HepG2 (cell line): ENCODE data around the gene CTF1. TPM values are rescaled to one million over a fixed set of nuclear protein-coding genes. Genes with fewer than 3 reads are reported as not detected.

Experiments
- AKAP8 ChIP-seq: sonication (generic); formaldehyde crosslinking; IDR thresholded peaks from 2 replicates; pipeline ENCODE4 v1.5.1; 2020; ENCODE audit warnings: mild to moderate bottlenecking, missing genetic modification reagents
- DNMT1 ChIP-seq: sonication (generic); formaldehyde crosslinking; IDR thresholded peaks from 2 replicates; pipeline ENCODE4 v1.5.1; 2020; ENCODE audit warnings: mild to moderate bottlenecking, missing genetic modification reagents
- DNMT3B ChIP-seq: conservative IDR thresholded peaks from 2 replicates; pipeline ENCODE4 v1.6.1; 2016; ENCODE audit warnings: missing biosample characterization, control low read depth
- EHMT2 ChIP-seq: fragments of 200-600 bp; sonication (generic); IDR thresholded peaks from 2 replicates; pipeline ENCODE4 v1.7.0; 2017; ENCODE audit warnings: antibody characterized with exemption, low read depth, low read length, borderline replicate concordance
- GATAD1 ChIP-seq: IDR thresholded peaks from 2 replicates; pipeline ENCODE4 v1.6.1; 2016; ENCODE audit warnings: missing genetic modification reagents, missing compliant biosample characterization
- MAZ ChIP-seq, 2 experiments: sonication (generic) in 1 of 2; formaldehyde crosslinking in 1 of 2; IDR thresholded peaks; 2 replicates each; pipeline versions ENCODE4 v1.5.0 to v1.6.1; 2012 to 2020; ENCODE audit warnings: low read depth in 2 of 2, mild to moderate bottlenecking in 2 of 2, borderline replicate concordance in 1 of 2, improper control_type of control experiment in 1 of 2, low read length in 1 of 2, missing genetic modification reagents in 1 of 2, moderate library complexity in 1 of 2
- NFKB2 ChIP-seq: sonication (generic); formaldehyde crosslinking; IDR thresholded peaks from 2 replicates; pipeline ENCODE4 v1.4.0; 2020; ENCODE audit warnings: missing genetic modification reagents, borderline replicate concordance
- REL ChIP-seq: sonication (generic); formaldehyde crosslinking; conservative IDR thresholded peaks from 2 replicates; pipeline ENCODE4 v1.8.0; 2022; ENCODE audit warnings: mild to moderate bottlenecking, missing genetic modification reagents, moderate library complexity
- ZNF484 ChIP-seq: sonication (generic); formaldehyde crosslinking; IDR thresholded peaks from 2 replicates; pipeline ENCODE4 v1.5.1; 2020; ENCODE audit warnings: mild to moderate bottlenecking, low read depth, missing genetic modification reagents, borderline replicate concordance
- ZNF530 ChIP-seq: sonication (generic); formaldehyde crosslinking; IDR thresholded peaks from 2 replicates; pipeline ENCODE4 v1.5.0; 2020; ENCODE audit warnings: low read depth, mild to moderate bottlenecking, missing genetic modification reagents
- ZNF546 ChIP-seq: sonication (generic); formaldehyde crosslinking; conservative IDR thresholded peaks from 2 replicates; pipeline ENCODE4 v1.8.1; 2023; ENCODE audit warnings: mild to moderate bottlenecking, missing genetic modification reagents
- ZNF598 ChIP-seq: sonication (generic); formaldehyde crosslinking; IDR thresholded peaks from 2 replicates; pipeline ENCODE4 v1.5.1; 2020; ENCODE audit warnings: mild to moderate bottlenecking, missing genetic modification reagents, borderline replicate concordance
- ZNF879 ChIP-seq: sonication (generic); formaldehyde crosslinking; IDR thresholded peaks from 2 replicates; pipeline ENCODE4 v1.8.1; 2023; ENCODE audit warnings: missing genetic modification reagents
- polyA plus RNA-seq, 8 experiments: library from polyadenylated mRNA; depleted of rRNA in 3 of 8; stranded (reverse) in 7 of 8; unstranded in 1 of 8; fragments of >200 nt; fragmentation: Illumina TruSeq in 4 of 8; extraction: Trizol in 4 of 8; gene quantifications; 2 replicates each; pipeline versions ENCODE4 v1.2.1 to v1.2.3, GENCODE V29; 2011 to 2016; ENCODE audit warnings: low read depth in 4 of 8, missing spikeins in 1 of 8, mixed read lengths in 1 of 8; ENCODE audit not compliant: insufficient read depth in 1 of 8
- total RNA-seq, 5 experiments: library from RNA; depleted of rRNA; stranded (reverse); fragments of >200 nt; fragmentation: Illumina TruSeq; extraction: Trizol; gene quantifications; 2 replicates each; pipeline ENCODE4 v1.2.3, GENCODE V29; 2016; ENCODE audit warnings: low read depth in 1 of 5
- TF ChIP-seq, protein P1 (sequence below): IDR thresholded peaks from 2 replicates; pipeline ENCODE4 v1.4.0; 2020; ENCODE audit warnings: mild to moderate bottlenecking, missing genetic modification reagents
- TF ChIP-seq, protein P2 (sequence below): sonication (generic); formaldehyde crosslinking; IDR thresholded peaks from 2 replicates; pipeline ENCODE4 v1.5.1; 2020; ENCODE audit warnings: missing genetic modification reagents, mild to moderate bottlenecking, borderline replicate concordance
- TF ChIP-seq, protein P3 (sequence below): sonication (generic); formaldehyde crosslinking; conservative IDR thresholded peaks from 2 replicates; pipeline ENCODE4 v1.5.0; 2020; ENCODE audit warnings: missing genetic modification reagents
- TF ChIP-seq, protein P4 (sequence below): sonication (generic); formaldehyde crosslinking; IDR thresholded peaks from 2 replicates; pipeline ENCODE4 v1.5.0; 2020; ENCODE audit warnings: missing genetic modification reagents, mild to moderate bottlenecking, borderline replicate concordance
- TF ChIP-seq, protein P5 (sequence below): sonication (generic); formaldehyde crosslinking; IDR thresholded peaks from 2 replicates; pipeline ENCODE4 v1.4.0; 2020; ENCODE audit warnings: missing genetic modification reagents

CTF1 gene
- total and polyA plus RNA-seq, 2 of the 13 experiments (the other 11 are each of a cell fraction or from before 2014, with no cell fraction given): 0.13 to 1.8 TPM

DNA sequence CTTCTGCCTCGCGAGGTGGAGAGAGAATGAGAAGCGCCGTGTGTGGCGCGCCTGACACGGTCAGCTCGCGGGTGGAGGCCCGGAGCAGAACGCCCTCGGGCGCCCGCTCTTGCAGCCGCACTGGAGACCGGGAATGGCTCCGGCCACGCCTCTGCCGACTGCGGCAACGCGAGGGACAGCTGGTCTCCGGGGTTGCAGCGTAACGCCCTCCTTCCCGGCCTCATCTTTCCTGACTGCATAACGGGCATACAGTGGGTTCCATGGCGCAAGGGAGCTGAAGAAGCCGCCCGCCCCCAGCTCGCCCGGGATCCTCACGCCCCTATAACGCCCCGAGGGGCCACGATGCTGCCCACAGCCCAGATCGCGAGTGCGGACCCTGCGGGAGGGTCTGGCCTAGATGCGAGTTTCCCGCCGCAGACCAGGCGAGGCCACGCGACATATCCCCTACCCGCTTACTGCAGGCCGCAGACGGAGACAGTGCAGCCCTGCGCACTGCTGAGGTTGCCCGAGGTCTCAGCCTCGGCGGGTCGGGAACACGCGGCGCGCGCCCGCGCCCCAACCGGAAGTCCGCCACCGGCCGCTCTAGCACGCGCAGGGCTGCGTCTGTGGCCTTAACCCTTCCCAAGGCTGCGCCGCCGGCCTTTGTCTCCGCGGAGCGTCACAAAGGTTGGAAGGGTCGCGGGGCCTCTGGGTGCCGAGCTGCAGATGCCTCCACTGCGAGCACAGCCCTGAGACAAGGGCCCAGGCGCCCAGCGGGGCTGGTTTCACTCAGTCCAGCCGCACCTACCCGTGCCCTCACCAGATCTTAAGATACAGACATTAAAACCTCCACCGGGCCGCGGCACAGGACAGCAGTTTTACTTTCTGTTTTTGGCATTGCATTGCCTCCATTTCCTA, 21.3 kb upstream of the CTF1 start (continued):
- TF ChIP-seq, protein P1, sequence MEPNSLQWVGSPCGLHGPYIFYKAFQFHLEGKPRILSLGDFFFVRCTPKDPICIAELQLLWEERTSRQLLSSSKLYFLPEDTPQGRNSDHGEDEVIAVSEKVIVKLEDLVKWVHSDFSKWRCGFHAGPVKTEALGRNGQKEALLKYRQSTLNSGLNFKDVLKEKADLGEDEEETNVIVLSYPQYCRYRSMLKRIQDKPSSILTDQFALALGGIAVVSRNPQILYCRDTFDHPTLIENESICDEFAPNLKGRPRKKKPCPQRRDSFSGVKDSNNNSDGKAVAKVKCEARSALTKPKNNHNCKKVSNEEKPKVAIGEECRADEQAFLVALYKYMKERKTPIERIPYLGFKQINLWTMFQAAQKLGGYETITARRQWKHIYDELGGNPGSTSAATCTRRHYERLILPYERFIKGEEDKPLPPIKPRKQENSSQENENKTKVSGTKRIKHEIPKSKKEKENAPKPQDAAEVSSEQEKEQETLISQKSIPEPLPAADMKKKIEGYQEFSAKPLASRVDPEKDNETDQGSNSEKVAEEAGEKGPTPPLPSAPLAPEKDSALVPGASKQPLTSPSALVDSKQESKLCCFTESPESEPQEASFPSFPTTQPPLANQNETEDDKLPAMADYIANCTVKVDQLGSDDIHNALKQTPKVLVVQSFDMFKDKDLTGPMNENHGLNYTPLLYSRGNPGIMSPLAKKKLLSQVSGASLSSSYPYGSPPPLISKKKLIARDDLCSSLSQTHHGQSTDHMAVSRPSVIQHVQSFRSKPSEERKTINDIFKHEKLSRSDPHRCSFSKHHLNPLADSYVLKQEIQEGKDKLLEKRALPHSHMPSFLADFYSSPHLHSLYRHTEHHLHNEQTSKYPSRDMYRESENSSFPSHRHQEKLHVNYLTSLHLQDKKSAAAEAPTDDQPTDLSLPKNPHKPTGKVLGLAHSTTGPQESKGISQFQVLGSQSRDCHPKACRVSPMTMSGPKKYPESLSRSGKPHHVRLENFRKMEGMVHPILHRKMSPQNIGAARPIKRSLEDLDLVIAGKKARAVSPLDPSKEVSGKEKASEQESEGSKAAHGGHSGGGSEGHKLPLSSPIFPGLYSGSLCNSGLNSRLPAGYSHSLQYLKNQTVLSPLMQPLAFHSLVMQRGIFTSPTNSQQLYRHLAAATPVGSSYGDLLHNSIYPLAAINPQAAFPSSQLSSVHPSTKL (CRISPR knock-in tag): peak; percentile 88
- TF ChIP-seq DNMT1 (CRISPR knock-in tag): peak; percentile 99; the same call in 1 of the 2 replicates
- no peak for TF ChIP-seq EHMT2
- TF ChIP-seq ZNF598 (CRISPR knock-in tag): peak; percentile 96
- peak; percentile 75; the same call in 1 of the 2 replicates for TF ChIP-seq DNMT3B (CRISPR knock-in tag)
- peak; percentile 73; the same call in 1 of the 2 replicates for TF ChIP-seq ZNF879
- peak; percentile 62; the same call in 1 of the 2 replicates for TF ChIP-seq ZNF530 (CRISPR knock-in tag)
- TF ChIP-seq, protein P2, sequence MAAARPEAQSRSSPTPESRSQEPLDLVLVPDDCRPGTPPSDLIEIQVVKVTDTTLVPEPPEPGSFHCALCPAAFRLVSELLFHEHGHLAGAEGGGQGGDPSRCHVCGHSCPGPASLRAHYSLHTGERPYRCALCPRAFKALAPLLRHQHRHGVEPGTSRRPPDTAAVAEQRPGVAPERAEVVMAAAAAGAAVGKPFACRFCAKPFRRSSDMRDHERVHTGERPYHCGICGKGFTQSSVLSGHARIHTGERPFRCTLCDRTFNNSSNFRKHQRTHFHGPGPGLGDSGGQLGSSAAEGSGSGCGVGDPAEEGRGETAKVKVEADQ (CRISPR knock-in tag): peak; percentile 93
- TF ChIP-seq ZNF484: no peak
- TF ChIP-seq, protein P3, sequence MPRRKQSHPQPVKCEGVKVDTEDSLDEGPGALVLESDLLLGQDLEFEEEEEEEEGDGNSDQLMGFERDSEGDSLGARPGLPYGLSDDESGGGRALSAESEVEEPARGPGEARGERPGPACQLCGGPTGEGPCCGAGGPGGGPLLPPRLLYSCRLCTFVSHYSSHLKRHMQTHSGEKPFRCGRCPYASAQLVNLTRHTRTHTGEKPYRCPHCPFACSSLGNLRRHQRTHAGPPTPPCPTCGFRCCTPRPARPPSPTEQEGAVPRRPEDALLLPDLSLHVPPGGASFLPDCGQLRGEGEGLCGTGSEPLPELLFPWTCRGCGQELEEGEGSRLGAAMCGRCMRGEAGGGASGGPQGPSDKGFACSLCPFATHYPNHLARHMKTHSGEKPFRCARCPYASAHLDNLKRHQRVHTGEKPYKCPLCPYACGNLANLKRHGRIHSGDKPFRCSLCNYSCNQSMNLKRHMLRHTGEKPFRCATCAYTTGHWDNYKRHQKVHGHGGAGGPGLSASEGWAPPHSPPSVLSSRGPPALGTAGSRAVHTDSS (CRISPR knock-in tag): 0 out of 2 replicates have a peak, but pooled peaks have one; percentile 54
- peak; percentile 93 for TF ChIP-seq NFKB2 (CRISPR knock-in tag)
- peak; percentile 83; the same call in 1 of the 2 replicates for TF ChIP-seq MAZ (IDR thresholded peaks at IDR 0.05; ENCODE audit: borderline replicate concordance, low read depth, low read length)
- peak; percentile 98 for TF ChIP-seq MAZ (CRISPR knock-in tag; IDR thresholded peaks at IDR 0.05; ENCODE audit: low read depth)
- peak; percentile 94 for TF ChIP-seq GATAD1
- TF ChIP-seq, protein P4, sequence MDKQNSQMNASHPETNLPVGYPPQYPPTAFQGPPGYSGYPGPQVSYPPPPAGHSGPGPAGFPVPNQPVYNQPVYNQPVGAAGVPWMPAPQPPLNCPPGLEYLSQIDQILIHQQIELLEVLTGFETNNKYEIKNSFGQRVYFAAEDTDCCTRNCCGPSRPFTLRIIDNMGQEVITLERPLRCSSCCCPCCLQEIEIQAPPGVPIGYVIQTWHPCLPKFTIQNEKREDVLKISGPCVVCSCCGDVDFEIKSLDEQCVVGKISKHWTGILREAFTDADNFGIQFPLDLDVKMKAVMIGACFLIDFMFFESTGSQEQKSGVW (CRISPR knock-in tag): no peak; the same call in 1 of the 2 replicates
- TF ChIP-seq AKAP8 (CRISPR knock-in tag): peak; percentile 94; the same call in 1 of the 2 replicates
- TF ChIP-seq REL (CRISPR knock-in tag): peak; percentile 97
- TF ChIP-seq ZNF546 (CRISPR knock-in tag): peak; percentile 53
- TF ChIP-seq, protein P5, sequence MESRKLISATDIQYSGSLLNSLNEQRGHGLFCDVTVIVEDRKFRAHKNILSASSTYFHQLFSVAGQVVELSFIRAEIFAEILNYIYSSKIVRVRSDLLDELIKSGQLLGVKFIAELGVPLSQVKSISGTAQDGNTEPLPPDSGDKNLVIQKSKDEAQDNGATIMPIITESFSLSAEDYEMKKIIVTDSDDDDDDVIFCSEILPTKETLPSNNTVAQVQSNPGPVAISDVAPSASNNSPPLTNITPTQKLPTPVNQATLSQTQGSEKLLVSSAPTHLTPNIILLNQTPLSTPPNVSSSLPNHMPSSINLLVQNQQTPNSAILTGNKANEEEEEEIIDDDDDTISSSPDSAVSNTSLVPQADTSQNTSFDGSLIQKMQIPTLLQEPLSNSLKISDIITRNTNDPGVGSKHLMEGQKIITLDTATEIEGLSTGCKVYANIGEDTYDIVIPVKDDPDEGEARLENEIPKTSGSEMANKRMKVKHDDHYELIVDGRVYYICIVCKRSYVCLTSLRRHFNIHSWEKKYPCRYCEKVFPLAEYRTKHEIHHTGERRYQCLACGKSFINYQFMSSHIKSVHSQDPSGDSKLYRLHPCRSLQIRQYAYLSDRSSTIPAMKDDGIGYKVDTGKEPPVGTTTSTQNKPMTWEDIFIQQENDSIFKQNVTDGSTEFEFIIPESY (CRISPR knock-in tag): peak; percentile 86
